K562 (cell line): ENCODE measurements around the gene DNMBP. TPM values are rescaled to one million over a fixed set of nuclear protein-coding genes. Genes with fewer than 3 reads are reported as not detected.
A peak's percentile ranks its signal among the peaks of the same experiment; 100 is the strongest.

Experiments
- ATAC-seq: fragments of 200-7000 bp; cut with Tn5 transposase; 3 replicates; pipeline ENCODE4 v1.9.1; 2020; ENCODE audit warnings: moderate library complexity
- BruUV-seq: library from RNA; stranded (reverse); fragments of 400-500 nt; replicated peaks from 2 replicates; lab custom pipeline; 2021; lab: Mats Ljungman, UMichigan
- CTCF ChIA-PET: fragments of 300-600 bp; formaldehyde crosslinking; extraction: SDS; loops from one replicate; lab custom pipeline; 2021; ENCODE audit warnings: low intra/inter-chr PET ratio; lab: Yijun Ruan, JAX
- POLR2A ChIA-PET: fragments of 300-600, 350-650 bp; sonication (Branson Sonifier 250); formaldehyde crosslinking; extraction: SDS; loops from one replicate; lab custom pipeline; 2021; ENCODE audit warnings: antibody characterized with exemption, inconsistent platforms; lab: Yijun Ruan, JAX
- DNase-seq, 4 experiments: peaks; one replicate each; pipeline versions ENCODE4 v3.0.0 to v3.0.0-alpha.2; 2011 to 2018; ENCODE audit warnings: low spot score in 3 of 4, mixed read lengths in 3 of 4; ENCODE audit errors: extremely low read depth in 1 of 4
- FAIRE-seq: peaks from 2 replicates; lab custom pipeline; 2011; peaks lifted over from hg19 to GRCh38; lab: Jason Lieb, UNC
- H2AFZ ChIP-seq: 2 replicates; pipeline ENCODE4 v1.6.0; 2011; ENCODE audit warnings: low read depth, low read length, control low read depth, inconsistent platforms
- H3K27ac ChIP-seq: fragments of 200-600 bp; 3 replicates; pipeline ENCODE4 v1.8.0; 2011; ENCODE audit warnings: low read depth, mild to moderate bottlenecking, control low read depth, inconsistent platforms, low read length, moderate library complexity, mixed read lengths; ENCODE audit errors: extremely low read depth
- H3K27me3 ChIP-seq, 2 experiments: fragments of 300-600 bp in 1 of 2; 2 replicates in 1 of 2; 3 replicates in 1 of 2; pipeline versions ENCODE4 v1.6.0 to v1.8.0; 2011; ENCODE audit warnings: inconsistent platforms in 2 of 2, low read length in 2 of 2, mild to moderate bottlenecking in 1 of 2, mixed read lengths in 1 of 2, moderate library complexity in 1 of 2; ENCODE audit not compliant: control insufficient read depth in 2 of 2, insufficient read depth in 2 of 2
- H3K36me3 ChIP-seq: fragments of 300-600 bp; 3 replicates; pipeline ENCODE4 v1.8.0; 2011; ENCODE audit warnings: mild to moderate bottlenecking, low read length, inconsistent platforms; ENCODE audit not compliant: control insufficient read depth, insufficient read depth
- H3K4me1 ChIP-seq, 2 experiments: fragments of 200-600 bp in 1 of 2; replicated peaks in 1 of 2; 2 replicates in 1 of 2; 3 replicates in 1 of 2; pipeline versions ENCODE4 v1.5.1 to v1.8.0; 2011; ENCODE audit warnings: inconsistent platforms in 2 of 2, low read length in 2 of 2, mild to moderate bottlenecking in 1 of 2, mixed read lengths in 1 of 2, moderate library complexity in 1 of 2; ENCODE audit not compliant: control insufficient read depth in 2 of 2, insufficient read depth in 2 of 2
- H3K4me2 ChIP-seq: 2 replicates; pipeline ENCODE4 v1.6.1; 2011; ENCODE audit warnings: low read length, control low read depth, inconsistent platforms, mixed read lengths; ENCODE audit not compliant: insufficient read depth
- H3K4me3 ChIP-seq: fragments of 200-600 bp; sonication (generic), shearing (Covaris generic); 2 replicates; pipeline ENCODE4 v1.5.1; 2016; ENCODE audit warnings: control low read depth, inconsistent platforms
- H3K79me2 ChIP-seq: fragments of 200-600 bp; 3 replicates; pipeline ENCODE4 v1.8.0; 2011; ENCODE audit warnings: low read length, inconsistent platforms; ENCODE audit not compliant: control insufficient read depth, insufficient read depth
- H3K9ac ChIP-seq, 2 experiments: 2 replicates each; pipeline versions ENCODE4 v1.6.0 to v1.6.1; 2011; ENCODE audit warnings: low read depth in 2 of 2, low read length in 2 of 2, control low read depth in 1 of 2, inconsistent platforms in 1 of 2, mild to moderate bottlenecking in 1 of 2, mixed read lengths in 1 of 2; ENCODE audit not compliant: insufficient read depth in 1 of 2
- H3K9me1 ChIP-seq: one replicate; pipeline ENCODE4 v1.6.0; 2011; ENCODE audit warnings: inconsistent platforms, mild to moderate bottlenecking, low read length, moderate library complexity; ENCODE audit not compliant: control insufficient read depth, insufficient read depth
- H3K9me3 ChIP-seq: replicated peaks from 2 replicates; pipeline ENCODE4 v1.5.1; 2011; ENCODE audit warnings: low read depth, low read length, inconsistent platforms; ENCODE audit not compliant: control insufficient read depth, insufficient read depth
- H4K20me1 ChIP-seq: replicated peaks from 2 replicates; pipeline ENCODE4 v1.6.1; 2011; ENCODE audit warnings: low read length, inconsistent platforms, mixed read lengths; ENCODE audit not compliant: control insufficient read depth, insufficient read depth
- ARID3B ChIP-seq: fragments of 250-450 bp; sonication (Bioruptor Pico); IDR thresholded peaks from 2 replicates; pipeline ENCODE4 v1.4.0; 2020; ENCODE audit warnings: borderline replicate concordance
- CBFA2T3 ChIP-seq: fragments of 450-650 bp; IDR thresholded peaks from 2 replicates; pipeline ENCODE4 v1.6.1; 2017
- IRF2 ChIP-seq: sonication (generic); formaldehyde crosslinking; IDR thresholded peaks from 2 replicates; pipeline ENCODE4 v1.8.1; 2022; ENCODE audit warnings: mild to moderate bottlenecking, missing genetic modification reagents
- NFIC ChIP-seq: fragments of 450-650 bp; IDR thresholded peaks from 2 replicates; pipeline ENCODE4 v1.6.1; 2017; ENCODE audit warnings: mild to moderate bottlenecking, inconsistent platforms
- PCBP2 ChIP-seq: fragments of 200-400 bp; formaldehyde crosslinking; IDR thresholded peaks from 2 replicates; pipeline ENCODE4 v1.6.1; 2018; ENCODE audit warnings: low read length, low read depth, mild to moderate bottlenecking, moderate library complexity; ENCODE audit not compliant: poor library complexity, severe bottlenecking
- PRDM10 ChIP-seq: fragments of 450-650 bp; IDR thresholded peaks from 2 replicates; pipeline ENCODE4 v1.6.1; 2018; ENCODE audit not compliant: partially characterized antibody
- PTBP1 ChIP-seq: fragments of 200-400 bp; formaldehyde crosslinking; IDR thresholded peaks from 2 replicates; pipeline ENCODE4 v1.6.1; 2017; ENCODE audit warnings: low read depth, low read length
- RBM25 ChIP-seq: fragments of 200-400 bp; formaldehyde crosslinking; IDR thresholded peaks from 2 replicates; pipeline ENCODE4 v1.6.1; 2018; ENCODE audit warnings: low read length, low read depth, moderate library complexity; ENCODE audit not compliant: severe bottlenecking
- SIX5 ChIP-seq, 2 experiments: IDR thresholded peaks; 2 replicates each; pipeline ENCODE4 v1.6.1; 2011; ENCODE audit warnings: low read length in 2 of 2, borderline replicate concordance in 1 of 2, low read depth in 1 of 2, mild to moderate bottlenecking in 1 of 2, moderate library complexity in 1 of 2; ENCODE audit not compliant: insufficient read depth in 1 of 2
- ZNF586 ChIP-seq: fragments of 450-650 bp; formaldehyde crosslinking; conservative IDR thresholded peaks from 2 replicates; pipeline ENCODE4 v1.4.0; 2020; ENCODE audit warnings: mild to moderate bottlenecking, moderate library complexity
- ZNF644 ChIP-seq: fragments of 200-800 bp; sonication (Bioruptor generic); IDR thresholded peaks from 2 replicates; pipeline ENCODE4 v1.6.1; 2016; ENCODE audit warnings: low read depth, missing genetic modification characterization, missing compliant biosample characterization
- WGBS: fragments of 100-300 bp; shearing (Covaris generic); methylation state at CpG from one replicate; pipeline ENCODE4 v1.1.6; 2016; ENCODE audit warnings: low coverage, mixed read lengths; ENCODE audit not compliant: insufficient coverage; ENCODE audit errors: missing lambda C conversion rate; 5-methylcytosine and 5-hydroxymethylcytosine counted together
- in situ Hi-C: fragments of 300-500 bp; cut with MboI; formaldehyde crosslinking; loops from 4 replicates; pipeline ENCODE4 v1.15.0; 2018; ENCODE audit warnings: inconsistent platforms, mixed read lengths
- intact Hi-C: fragments of 100-400 bp; cut with micrococcal nuclease; formaldehyde crosslinking; loops from 2 replicates; pipeline ENCODE4 v1.14.2; 2022
- polyA plus RNA-seq, 8 experiments: library from polyadenylated mRNA; depleted of rRNA in 4 of 8; stranded (reverse) in 5 of 8; unstranded in 3 of 8; fragments of >200 nt; fragmentation: Nextera tagmentation in 2 of 8; fragmentation: Illumina TruSeq in 1 of 8; extraction: Ambion mirVana in 2 of 8; extraction: Trizol in 1 of 8; gene quantifications; 2 replicates each; pipeline versions ENCODE4 v1.2.1 to v1.2.3, GENCODE V29; 2011 to 2014; ENCODE audit warnings: inconsistent platforms in 1 of 8, missing spikeins in 1 of 8
- total RNA-seq, 7 experiments: library from RNA; depleted of rRNA in 6 of 7; stranded (reverse); fragments of >200 nt in 6 of 7; fragmentation: Illumina TruSeq in 2 of 7; extraction: Trizol in 2 of 7; gene quantifications; 2 replicates each; pipeline versions ENCODE4 v1.2.1 to v1.2.3, GENCODE V29; 2011 to 2021; ENCODE audit warnings: low replicate concordance in 1 of 7

Gene DNMBP
- total and polyA plus RNA-seq, 9 of the 15 experiments (the other 6 are each of a cell fraction or from before 2014, with no cell fraction given), result 0.83 to 3.7 (median 2.2) TPM

- 72% methylated on average over 6 of the region's 6 CpGs for WGBS
- no peaks in the 10 kb centered on the region; the same call in 2 of the 3 replicates for H3K79me2 ChIP-seq
- H3K4me1 ChIP-seq, result peaks cover 3 to 22% of the 10 kb centered on the region in 2 experiments; a peak in 3 of 5 replicates
- no peaks in the 10 kb centered on the region for H3K9me1 ChIP-seq
- CTCF ChIA-PET, result no interaction called here
- no peak overlapping the region for H3K4me3 ChIP-seq
- no peak overlapping the region for H3K27ac ChIP-seq
- no peaks in the 10 kb centered on the region for H3K27me3 ChIP-seq
- intact Hi-C loops (no loop called here), in situ Hi-C loops (no loop called here)
- no peak for FAIRE-seq
- H2AFZ ChIP-seq, result no peak overlapping the region
- no peak for DNase-seq
- no peak for TF ChIP-seq PCBP2
- no peak for TF ChIP-seq IRF2 (CRISPR knock-in tag)
- TF ChIP-seq PRDM10, result peak; percentile 19
- TF ChIP-seq RBM25, result no peak
- TF ChIP-seq ZNF586 (CRISPR knock-in tag), result no peak
- TF ChIP-seq CBFA2T3, result no peak
- TF ChIP-seq PTBP1, result no peak
- no peak for TF ChIP-seq ZNF644
- no peak for TF ChIP-seq ARID3B (CRISPR knock-in tag)
- TF ChIP-seq SIX5 (IDR thresholded peaks at IDR 0.05; ENCODE audit: borderline replicate concordance in 1 of 2, insufficient read depth in 1 of 2, low read depth in 1 of 2, low read length in 2 of 2), result no peak
- peak; percentile 41; the same call in 1 of the 2 replicates for TF ChIP-seq NFIC
- no peaks in the 10 kb centered on the region for H3K36me3 ChIP-seq
- BruUV-seq, result no TSS peak
- H3K9me3 ChIP-seq, result no peaks in the 10 kb centered on the region
- H4K20me1 ChIP-seq, result no peaks in the 10 kb centered on the region
- H3K4me2 ChIP-seq, result no peak overlapping the region
- POLR2A ChIA-PET, result interaction anchor here (0.6 kb wide), 1 partner anchor 220 kb away, joined by 3 read pairs; no protein-coding TSS in a partner anchor
- H3K9ac ChIP-seq, result no peak overlapping the region
- ATAC-seq, result no peak
These were observed 28.1 kb downstream of the DNMBP start for GRCh38 chr10:99981581-99982199.
